Kidney (tissue), 14 donors: ENCODE data around the gene SRR. TPM values are rescaled to one million over a fixed set of nuclear protein-coding genes. Genes with fewer than 3 reads are reported as not detected.

Source experiments
- DNase-seq, 5 donors: peaks; one replicate each; pipeline ENCODE4 v3.0.0-alpha.2; 2013 to 2020
- FAIRE-seq: peaks from 2 replicates; lab custom pipeline; 2012; peaks lifted over from hg19 to GRCh38; lab: Jason Lieb, UNC
- H3K27ac ChIP-seq, 2 donors: one replicate each; pipeline ENCODE4 v1.7.0; 2013; ENCODE audit warnings: low read depth in 2 of 2, low read length in 2 of 2, inconsistent platforms in 1 of 2
- H3K27me3 ChIP-seq: one replicate; pipeline ENCODE4 v1.7.1; 2013; ENCODE audit warnings: low read length, inconsistent platforms; ENCODE audit not compliant: control insufficient read depth, insufficient read depth
- H3K36me3 ChIP-seq, 3 donors: one replicate each; pipeline versions ENCODE4 v1.7.0 to v1.7.1; 2013; ENCODE audit warnings: low read length in 3 of 3, control low read depth in 1 of 3, inconsistent platforms in 1 of 3; ENCODE audit not compliant: insufficient read depth in 3 of 3, control insufficient read depth in 2 of 3
- H3K4me1 ChIP-seq, 3 donors: one replicate each; pipeline versions ENCODE4 v1.7.0 to v1.7.1; 2013; ENCODE audit warnings: low read length in 3 of 3, inconsistent platforms in 1 of 3, low read depth in 1 of 3; ENCODE audit not compliant: control insufficient read depth in 2 of 3, insufficient read depth in 2 of 3
- H3K4me3 ChIP-seq, 3 donors: one replicate each; pipeline versions ENCODE4 v1.7.0 to v1.8.1; 2013; ENCODE audit warnings: low read length in 3 of 3, control low read depth in 1 of 3, inconsistent platforms in 1 of 3
- H3K9ac ChIP-seq, 3 donors: one replicate each; pipeline versions ENCODE4 v1.7.0 to v1.7.1; 2013; ENCODE audit warnings: low read length in 3 of 3, control low read depth in 1 of 3, inconsistent platforms in 1 of 3
- H3K9me3 ChIP-seq, 3 donors: one replicate each; pipeline versions ENCODE4 v1.7.0 to v1.7.1; 2013; ENCODE audit warnings: low read length in 3 of 3, control low read depth in 1 of 3, inconsistent platforms in 1 of 3; ENCODE audit not compliant: control insufficient read depth in 2 of 3, insufficient read depth in 1 of 3
- intact Hi-C: fragments of 100-400 bp; cut with DNase I; formaldehyde crosslinking; loops from one replicate; pipeline ENCODE4 v1.11.1; 2022
- polyA plus RNA-seq: library from polyadenylated mRNA; stranded (reverse); fragments of 350-450 nt; fragmentation: Illumina TruSeq; extraction: RNeasy Lipid Tissue Mini Kit (QIAGEN cat#74804); gene quantifications from one replicate; pipeline ENCODE4 v1.2.3, GENCODE V29; 2014; ENCODE audit warnings: low read depth, low replicate concordance; ENCODE audit not compliant: insufficient read depth
- total RNA-seq: library from RNA; stranded (reverse); fragmentation: NEBNext Ultra II Directional; extraction: Animal tissue kit (Norgen Biotek cat#: 25700); gene quantifications from one replicate; pipeline ENCODE4 v1.2.1, GENCODE V29; 2021
- TF ChIP-seq, protein P1 (sequence below): IDR thresholded peaks from 3 replicates; pipeline ENCODE4 v1.5.1; 2012; ENCODE audit warnings: mild to moderate bottlenecking, moderate library complexity, borderline replicate concordance; ENCODE audit not compliant: insufficient read depth; ENCODE audit errors: extremely low read depth
- donor health status: control.
- donor health status: control.
- donor health status: control.
- donor health status: control.
- donor health status: control.
- donor health status: DM: yes; HTN: yes; CAD: no.
- donor health status: Normal renal cell carcinoma (clear cell type).

SRR gene
- total and polyA plus RNA-seq, 2 donors from 2014 or later = 3.5 to 10.0 TPM

DNA sequence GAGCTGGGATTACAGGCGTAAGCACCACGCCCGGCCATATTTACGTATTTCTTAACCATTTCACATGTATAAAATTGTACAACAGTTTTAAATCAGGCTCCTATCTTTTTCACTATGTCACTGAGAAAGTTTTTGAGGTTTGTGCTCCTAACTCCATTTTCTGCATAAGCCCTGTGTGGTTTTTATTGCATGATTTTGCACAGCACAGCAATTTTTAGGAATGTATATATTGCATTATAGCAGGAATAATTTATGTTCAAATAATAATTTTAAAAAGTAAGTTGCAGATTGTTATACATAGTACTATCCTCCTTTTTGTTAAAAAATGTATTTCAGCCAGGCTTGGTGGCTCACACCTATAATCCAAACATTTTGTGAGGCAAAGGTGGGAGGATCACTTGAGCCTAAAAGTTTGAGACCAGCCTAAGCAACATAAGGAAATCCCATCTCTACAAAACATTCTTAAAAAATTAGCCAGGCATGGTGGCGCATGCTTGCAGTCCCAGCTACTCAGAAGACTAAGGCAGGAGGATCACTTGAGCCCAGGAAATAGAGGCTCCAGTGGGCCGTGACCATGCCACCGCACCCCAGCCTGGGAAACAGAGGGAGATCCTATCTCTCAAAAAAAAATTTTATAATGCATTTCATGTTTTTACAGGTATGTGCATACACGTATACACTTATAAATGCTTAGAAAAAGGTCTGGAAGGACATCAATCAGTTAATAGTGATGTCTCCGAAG lies 26.1 kb upstream of the SRR start:
- peaks cover 14 to 29% (median 24%) of the 10 kb centered on the region in 3 donors for H3K36me3 ChIP-seq
- no peaks in the 10 kb centered on the region for H3K27me3 ChIP-seq
- no peaks in the 10 kb centered on the region for H3K4me1 ChIP-seq
- H3K27ac ChIP-seq = no peak overlapping the region
- H3K9ac ChIP-seq = no peak overlapping the region
- H3K9me3 ChIP-seq = no peaks in the 10 kb centered on the region
- no peak for FAIRE-seq
- intact Hi-C loops = no loop called here
- H3K4me3 ChIP-seq = no peak overlapping the region
- TF ChIP-seq, protein P1, sequence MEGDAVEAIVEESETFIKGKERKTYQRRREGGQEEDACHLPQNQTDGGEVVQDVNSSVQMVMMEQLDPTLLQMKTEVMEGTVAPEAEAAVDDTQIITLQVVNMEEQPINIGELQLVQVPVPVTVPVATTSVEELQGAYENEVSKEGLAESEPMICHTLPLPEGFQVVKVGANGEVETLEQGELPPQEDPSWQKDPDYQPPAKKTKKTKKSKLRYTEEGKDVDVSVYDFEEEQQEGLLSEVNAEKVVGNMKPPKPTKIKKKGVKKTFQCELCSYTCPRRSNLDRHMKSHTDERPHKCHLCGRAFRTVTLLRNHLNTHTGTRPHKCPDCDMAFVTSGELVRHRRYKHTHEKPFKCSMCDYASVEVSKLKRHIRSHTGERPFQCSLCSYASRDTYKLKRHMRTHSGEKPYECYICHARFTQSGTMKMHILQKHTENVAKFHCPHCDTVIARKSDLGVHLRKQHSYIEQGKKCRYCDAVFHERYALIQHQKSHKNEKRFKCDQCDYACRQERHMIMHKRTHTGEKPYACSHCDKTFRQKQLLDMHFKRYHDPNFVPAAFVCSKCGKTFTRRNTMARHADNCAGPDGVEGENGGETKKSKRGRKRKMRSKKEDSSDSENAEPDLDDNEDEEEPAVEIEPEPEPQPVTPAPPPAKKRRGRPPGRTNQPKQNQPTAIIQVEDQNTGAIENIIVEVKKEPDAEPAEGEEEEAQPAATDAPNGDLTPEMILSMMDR = no peak
- DNase-seq = peak in 1 of 5 donors; percentile 10

DNA sequence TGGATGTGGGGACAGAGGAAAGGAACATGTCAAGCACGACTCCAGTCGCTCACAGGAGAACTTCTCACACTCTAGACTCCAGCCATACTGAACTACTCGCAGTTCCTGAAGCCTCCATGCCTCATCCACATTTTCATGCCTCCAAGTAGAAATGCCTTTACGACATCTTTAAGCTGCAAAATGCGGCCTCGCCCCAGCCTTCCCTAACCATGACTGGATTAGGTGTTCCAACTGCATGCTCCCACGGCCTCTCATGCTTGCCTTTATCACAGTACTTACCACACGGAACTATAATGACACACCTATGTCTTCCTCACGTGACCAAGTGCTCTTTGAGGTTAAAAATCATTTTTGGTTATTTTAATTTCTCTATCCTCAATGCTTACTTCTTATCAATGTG lies 24.0 kb upstream of the SRR start:
- Histone ChIP-seq H3K27ac (no peak overlapping the region), H3K27me3 (no peaks in the 10 kb centered on the region), H3K36me3 (peaks cover 10 to 40% (median 28%) of the 10 kb centered on the region in 3 donors), H3K4me3 (no peak overlapping the region), H3K9ac (no peak overlapping the region), H3K9me3 (no peaks in the 10 kb centered on the region), H3K4me1 (no peaks in the 10 kb centered on the region)
- FAIRE-seq (no peak), DNase-seq (no peak)
- TF ChIP-seq, protein P1 = no peak
- intact Hi-C loops = no loop called here

DNA sequence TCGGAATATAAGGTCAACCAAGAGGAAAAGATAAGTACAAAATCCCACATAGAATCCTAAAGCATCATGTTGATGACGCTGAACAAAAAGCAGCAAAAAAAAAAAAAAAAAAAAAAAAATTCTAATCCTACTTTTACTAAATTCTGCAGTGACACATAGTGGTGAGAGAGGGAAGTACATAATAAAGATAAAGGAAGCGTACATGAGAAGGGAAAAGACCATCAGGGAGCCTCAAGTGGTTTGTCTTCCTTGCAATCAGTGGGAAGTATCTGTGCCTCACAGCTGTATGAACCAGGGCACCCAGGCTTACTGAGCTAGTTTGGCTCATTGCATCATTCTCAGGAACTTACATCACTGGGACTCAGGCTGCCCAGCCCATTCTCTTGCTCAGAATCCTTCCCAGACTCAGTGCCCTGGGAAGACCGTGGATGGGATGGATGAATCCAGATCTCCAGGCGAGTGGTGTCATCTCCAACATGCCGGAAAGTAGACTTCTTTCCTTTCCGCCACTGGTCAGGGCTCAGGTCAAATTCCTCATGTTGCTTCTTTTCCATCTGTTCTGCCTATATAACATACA lies 21.4 kb upstream of the SRR start:
- no peaks in the 10 kb centered on the region for H3K27me3 ChIP-seq
- H3K4me1 ChIP-seq = no peaks in the 10 kb centered on the region
- TF ChIP-seq, protein P1 = peak; percentile 52
- DNase-seq = peak in 2 of 5 donors; percentile 83 to 91
- H3K4me3 ChIP-seq = no peak overlapping the region
- intact Hi-C loops = no loop called here
- H3K36me3 ChIP-seq = peaks cover 10 to 44% (median 24%) of the 10 kb centered on the region in 3 donors
- no peak overlapping the region for H3K9ac ChIP-seq
- H3K9me3 ChIP-seq = no peaks in the 10 kb centered on the region
- peak; percentile 78 for FAIRE-seq
- H3K27ac ChIP-seq = no peak overlapping the region
